ENCODE results near the gene HOXD11. TPM values are rescaled to one million over a fixed set of nuclear protein-coding genes. Genes with fewer than 3 reads are reported as not detected.

The HOXD11 gene
- total RNA-seq, 1 donor from 2014 or later: not detected

- Mint-ChIP-seq H3K9me3 (no peaks in the 10 kb centered on the region), H3K27ac (ENCODE audit: unreplicated experiment) (no peak overlapping the region), H3K36me3 (ENCODE audit: low read depth) (no peaks in the 10 kb centered on the region), H3K27me3 (ENCODE audit: low read depth) (peaks cover 100% of the 10 kb centered on the region), H3K4me3 (no peak overlapping the region), H3K4me1 (no peaks in the 10 kb centered on the region)
- DNase-seq (ENCODE audit: low read depth, low spot score): no peak
- TF ChIP-seq, protein P1, sequence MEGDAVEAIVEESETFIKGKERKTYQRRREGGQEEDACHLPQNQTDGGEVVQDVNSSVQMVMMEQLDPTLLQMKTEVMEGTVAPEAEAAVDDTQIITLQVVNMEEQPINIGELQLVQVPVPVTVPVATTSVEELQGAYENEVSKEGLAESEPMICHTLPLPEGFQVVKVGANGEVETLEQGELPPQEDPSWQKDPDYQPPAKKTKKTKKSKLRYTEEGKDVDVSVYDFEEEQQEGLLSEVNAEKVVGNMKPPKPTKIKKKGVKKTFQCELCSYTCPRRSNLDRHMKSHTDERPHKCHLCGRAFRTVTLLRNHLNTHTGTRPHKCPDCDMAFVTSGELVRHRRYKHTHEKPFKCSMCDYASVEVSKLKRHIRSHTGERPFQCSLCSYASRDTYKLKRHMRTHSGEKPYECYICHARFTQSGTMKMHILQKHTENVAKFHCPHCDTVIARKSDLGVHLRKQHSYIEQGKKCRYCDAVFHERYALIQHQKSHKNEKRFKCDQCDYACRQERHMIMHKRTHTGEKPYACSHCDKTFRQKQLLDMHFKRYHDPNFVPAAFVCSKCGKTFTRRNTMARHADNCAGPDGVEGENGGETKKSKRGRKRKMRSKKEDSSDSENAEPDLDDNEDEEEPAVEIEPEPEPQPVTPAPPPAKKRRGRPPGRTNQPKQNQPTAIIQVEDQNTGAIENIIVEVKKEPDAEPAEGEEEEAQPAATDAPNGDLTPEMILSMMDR (conservative IDR thresholded peaks at IDR 0.05): no peak
Observed at GRCh38 chr2:176145085-176145969, 38.2 kb downstream of the HOXD11 start.

DNA sequence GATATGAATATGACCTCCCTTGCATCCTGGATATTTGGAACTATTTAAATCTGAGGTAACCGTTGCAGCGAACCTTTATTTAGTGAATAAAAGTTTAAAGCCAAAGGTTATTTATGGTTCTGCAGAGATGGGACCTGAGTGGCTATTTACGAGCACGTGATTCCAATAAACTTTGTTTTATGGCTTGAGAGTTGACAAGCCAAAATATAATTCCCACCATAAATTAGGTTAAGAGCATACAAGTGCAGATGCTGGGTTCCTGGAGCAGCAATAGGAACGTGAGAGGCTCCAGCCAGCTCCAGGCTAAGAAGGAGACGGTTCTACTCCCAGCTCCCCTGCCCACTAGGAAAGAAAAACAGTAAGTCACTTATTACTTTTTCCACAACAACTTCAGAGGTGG lies 39.0 kb downstream of the HOXD11 start:
- Mint-ChIP-seq H3K9me3 (no peaks in the 10 kb centered on the region), H3K4me1 (no peaks in the 10 kb centered on the region), H3K36me3 (ENCODE audit: low read depth) (no peaks in the 10 kb centered on the region), H3K27me3 (ENCODE audit: low read depth) (peaks cover 100% of the 10 kb centered on the region), H3K27ac (ENCODE audit: unreplicated experiment) (no peak overlapping the region), H3K4me3 (no peak overlapping the region)
- no peak for DNase-seq (ENCODE audit: low read depth, low spot score)
- TF ChIP-seq, protein P1 (conservative IDR thresholded peaks at IDR 0.05): no peak

GRCh38 chr2:176146645-176147044 lies 39.6 kb downstream of the HOXD11 start:
- Mint-ChIP-seq H3K36me3 (ENCODE audit: low read depth) (no peaks in the 10 kb centered on the region), H3K27ac (ENCODE audit: unreplicated experiment) (no peak overlapping the region), H3K9me3 (no peaks in the 10 kb centered on the region), H3K4me1 (no peaks in the 10 kb centered on the region), H3K4me3 (no peak overlapping the region), H3K27me3 (ENCODE audit: low read depth) (peaks cover 100% of the 10 kb centered on the region)
- no peak for DNase-seq (ENCODE audit: low read depth, low spot score)
- TF ChIP-seq, protein P1 (conservative IDR thresholded peaks at IDR 0.05): no peak

DNA sequence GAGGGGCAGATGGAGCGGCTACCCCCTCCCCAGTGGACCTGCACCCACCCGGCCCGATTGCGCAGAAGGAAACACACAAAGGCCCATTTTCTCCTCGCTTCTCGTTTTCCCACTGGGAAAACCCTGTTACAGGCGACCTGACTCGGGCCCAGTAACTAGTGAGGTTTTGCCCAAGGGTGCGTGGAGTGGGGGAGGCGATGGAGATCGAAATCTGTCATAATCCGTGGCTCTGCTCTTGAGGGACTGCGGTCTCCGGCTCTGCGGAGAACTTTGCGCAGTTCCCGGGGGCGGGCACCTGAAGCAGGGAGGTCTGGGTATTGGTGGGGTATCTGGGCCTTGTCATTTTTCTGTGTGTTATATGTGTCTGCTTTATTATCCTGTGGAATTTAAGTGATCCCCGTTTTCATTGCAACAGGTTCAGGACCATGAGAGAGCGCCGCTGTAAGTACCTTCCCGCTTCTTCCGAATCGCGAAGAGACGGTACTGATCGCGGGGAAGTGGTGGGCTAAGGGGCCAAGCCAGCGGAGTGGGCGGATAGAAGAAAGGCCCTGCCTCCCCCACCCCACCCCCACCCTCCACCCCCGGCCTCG lies 40.2 kb downstream of the HOXD11 start:
- Mint-ChIP-seq H3K4me1 (no peaks in the 10 kb centered on the region), H3K27me3 (ENCODE audit: low read depth) (peaks cover 99% of the 10 kb centered on the region), H3K9me3 (no peaks in the 10 kb centered on the region), H3K36me3 (ENCODE audit: low read depth) (no peaks in the 10 kb centered on the region), H3K27ac (ENCODE audit: unreplicated experiment) (no peak overlapping the region), H3K4me3 (no peak overlapping the region)
- TF ChIP-seq, protein P1 (conservative IDR thresholded peaks at IDR 0.05): no peak
- no peak for DNase-seq (ENCODE audit: low read depth, low spot score)

GRCh38 chr2:176147800-176148496 lies 40.9 kb downstream of the HOXD11 start:
- H3K4me1 Mint-ChIP-seq: no peaks in the 10 kb centered on the region
- TF ChIP-seq, protein P1 (conservative IDR thresholded peaks at IDR 0.05): no peak
- no peak overlapping the region for H3K27ac Mint-ChIP-seq (ENCODE audit: unreplicated experiment)
- no peaks in the 10 kb centered on the region for H3K9me3 Mint-ChIP-seq
- peaks cover 99% of the 10 kb centered on the region for H3K27me3 Mint-ChIP-seq (ENCODE audit: low read depth)
- H3K4me3 Mint-ChIP-seq: no peak overlapping the region
- H3K36me3 Mint-ChIP-seq (ENCODE audit: low read depth): no peaks in the 10 kb centered on the region
- no peak for DNase-seq (ENCODE audit: low read depth, low spot score)
